ENCODE measurements around the gene IL1RL2. TPM values are rescaled to one million over a fixed set of nuclear protein-coding genes. Genes with fewer than 3 reads are reported as not detected.

The IL1RL2 gene
- total and polyA plus RNA-seq, 4 donors: 0.28 to 2.0 (median 1.2) TPM

- no peaks in the 10 kb centered on the region for H3K27me3 ChIP-seq (ENCODE audit: control insufficient read depth, insufficient read depth, low read length)
- no peaks in the 10 kb centered on the region for H3K9me3 ChIP-seq (ENCODE audit: control insufficient read depth, insufficient read depth, low read length)
- no peak overlapping the region for H3K27ac ChIP-seq (ENCODE audit: low read depth, low read length)
- WGBS (ENCODE audit: insufficient coverage): 60% methylated on average over 1 of the region's 6 CpGs
- DNase-seq (ENCODE audit: low read depth in 4 of 6, low spot score in 6 of 6): no peak
- no peak overlapping the region for H3K4me3 ChIP-seq (ENCODE audit: low read depth, low read length)
- H3K36me3 ChIP-seq (ENCODE audit: control insufficient read depth, insufficient read depth, low read length): no peaks in the 10 kb centered on the region
- no peaks in the 10 kb centered on the region for H3K4me1 ChIP-seq (ENCODE audit: control insufficient read depth, insufficient read depth, low read length)
Measured at GRCh38 chr2:102155703-102156515, 30.9 kb upstream of the IL1RL2 start.

- H3K4me1 ChIP-seq (ENCODE audit: control insufficient read depth, insufficient read depth, low read length): no peaks in the 10 kb centered on the region
- H3K27ac ChIP-seq (ENCODE audit: low read depth, low read length): no peak overlapping the region
- no peak overlapping the region for H3K4me3 ChIP-seq (ENCODE audit: low read depth, low read length)
- no peaks in the 10 kb centered on the region for H3K9me3 ChIP-seq (ENCODE audit: control insufficient read depth, insufficient read depth, low read length)
- no peak for DNase-seq (ENCODE audit: low read depth in 4 of 6, low spot score in 6 of 6)
- H3K27me3 ChIP-seq (ENCODE audit: control insufficient read depth, insufficient read depth, low read length): no peaks in the 10 kb centered on the region
- no peaks in the 10 kb centered on the region for H3K36me3 ChIP-seq (ENCODE audit: control insufficient read depth, insufficient read depth, low read length)
Measured at GRCh38 chr2:102158011-102158755, 28.6 kb upstream of the IL1RL2 start.

GRCh38 chr2:102159295-102159694 lies 27.5 kb upstream of the IL1RL2 start:
- Histone ChIP-seq H3K9me3 (ENCODE audit: control insufficient read depth, insufficient read depth, low read length) (no peaks in the 10 kb centered on the region), H3K4me3 (ENCODE audit: low read depth, low read length) (no peak overlapping the region), H3K27me3 (ENCODE audit: control insufficient read depth, insufficient read depth, low read length) (no peaks in the 10 kb centered on the region), H3K27ac (ENCODE audit: low read depth, low read length) (no peak overlapping the region), H3K4me1 (ENCODE audit: control insufficient read depth, insufficient read depth, low read length) (no peaks in the 10 kb centered on the region), H3K36me3 (ENCODE audit: control insufficient read depth, insufficient read depth, low read length) (no peaks in the 10 kb centered on the region)
- DNase-seq (ENCODE audit: low read depth in 4 of 6, low spot score in 6 of 6): no peak
- WGBS (ENCODE audit: insufficient coverage): no CpG with 5 or more reads among the region's 1 CpG

GRCh38 chr2:102166189-102166845 lies 20.5 kb upstream of the IL1RL2 start:
- Histone ChIP-seq H3K4me1 (ENCODE audit: control insufficient read depth, insufficient read depth, low read length) (no peaks in the 10 kb centered on the region), H3K9me3 (ENCODE audit: control insufficient read depth, insufficient read depth, low read length) (no peaks in the 10 kb centered on the region), H3K27me3 (ENCODE audit: control insufficient read depth, insufficient read depth, low read length) (no peaks in the 10 kb centered on the region), H3K36me3 (ENCODE audit: control insufficient read depth, insufficient read depth, low read length) (no peaks in the 10 kb centered on the region), H3K27ac (ENCODE audit: low read depth, low read length) (no peak overlapping the region), H3K4me3 (ENCODE audit: low read depth, low read length) (no peak overlapping the region)
- DNase-seq (ENCODE audit: low read depth in 4 of 6, low spot score in 6 of 6): peak in 1 of 6 donors; percentile 48
- no CpG with 5 or more reads among the region's 4 CpGs for WGBS (ENCODE audit: insufficient coverage)

- H3K36me3 ChIP-seq (ENCODE audit: control insufficient read depth, insufficient read depth, low read length): no peaks in the 10 kb centered on the region
- H3K27me3 ChIP-seq (ENCODE audit: control insufficient read depth, insufficient read depth, low read length): no peaks in the 10 kb centered on the region
- DNase-seq (ENCODE audit: low read depth in 4 of 6, low spot score in 6 of 6): peak in 1 of 6 donors; percentile 28
- WGBS (ENCODE audit: insufficient coverage): 93% methylated on average over 2 of the region's 5 CpGs
- H3K4me1 ChIP-seq (ENCODE audit: control insufficient read depth, insufficient read depth, low read length): no peaks in the 10 kb centered on the region
- H3K27ac ChIP-seq (ENCODE audit: low read depth, low read length): no peak overlapping the region
- H3K4me3 ChIP-seq (ENCODE audit: low read depth, low read length): no peak overlapping the region
- H3K9me3 ChIP-seq (ENCODE audit: control insufficient read depth, insufficient read depth, low read length): no peaks in the 10 kb centered on the region
Measured at GRCh38 chr2:102168026-102168771, 18.6 kb upstream of the IL1RL2 start.

GRCh38 chr2:102171946-102172345 lies 14.9 kb upstream of the IL1RL2 start:
- no peaks in the 10 kb centered on the region for H3K27me3 ChIP-seq (ENCODE audit: control insufficient read depth, insufficient read depth, low read length)
- no peak overlapping the region for H3K27ac ChIP-seq (ENCODE audit: low read depth, low read length)
- WGBS (ENCODE audit: insufficient coverage): 75% methylated on average over 1 of the region's 5 CpGs
- no peaks in the 10 kb centered on the region for H3K9me3 ChIP-seq (ENCODE audit: control insufficient read depth, insufficient read depth, low read length)
- no peaks in the 10 kb centered on the region for H3K36me3 ChIP-seq (ENCODE audit: control insufficient read depth, insufficient read depth, low read length)
- DNase-seq (ENCODE audit: low read depth in 4 of 6, low spot score in 6 of 6): no peak
- no peaks in the 10 kb centered on the region for H3K4me1 ChIP-seq (ENCODE audit: control insufficient read depth, insufficient read depth, low read length)
- H3K4me3 ChIP-seq (ENCODE audit: low read depth, low read length): no peak overlapping the region

GRCh38 chr2:102172745-102173144 lies 14.1 kb upstream of the IL1RL2 start:
- Histone ChIP-seq H3K9me3 (ENCODE audit: control insufficient read depth, insufficient read depth, low read length) (no peaks in the 10 kb centered on the region), H3K27ac (ENCODE audit: low read depth, low read length) (no peak overlapping the region), H3K36me3 (ENCODE audit: control insufficient read depth, insufficient read depth, low read length) (no peaks in the 10 kb centered on the region), H3K4me1 (ENCODE audit: control insufficient read depth, insufficient read depth, low read length) (no peaks in the 10 kb centered on the region), H3K4me3 (ENCODE audit: low read depth, low read length) (no peak overlapping the region), H3K27me3 (ENCODE audit: control insufficient read depth, insufficient read depth, low read length) (no peaks in the 10 kb centered on the region)
- no peak for DNase-seq (ENCODE audit: low read depth in 4 of 6, low spot score in 6 of 6)
- no CpG with 5 or more reads among the region's 3 CpGs for WGBS (ENCODE audit: insufficient coverage)

GRCh38 chr2:102176172-102176571 lies 10.7 kb upstream of the IL1RL2 start:
- no peaks in the 10 kb centered on the region for H3K9me3 ChIP-seq (ENCODE audit: control insufficient read depth, insufficient read depth, low read length)
- H3K27me3 ChIP-seq (ENCODE audit: control insufficient read depth, insufficient read depth, low read length): no peaks in the 10 kb centered on the region
- no peaks in the 10 kb centered on the region for H3K36me3 ChIP-seq (ENCODE audit: control insufficient read depth, insufficient read depth, low read length)
- H3K27ac ChIP-seq (ENCODE audit: low read depth, low read length): no peak overlapping the region
- 86% methylated on average over 3 of the region's 3 CpGs for WGBS (ENCODE audit: insufficient coverage)
- no peaks in the 10 kb centered on the region for H3K4me1 ChIP-seq (ENCODE audit: control insufficient read depth, insufficient read depth, low read length)
- H3K4me3 ChIP-seq (ENCODE audit: low read depth, low read length): no peak overlapping the region
- no peak for DNase-seq (ENCODE audit: low read depth in 4 of 6, low spot score in 6 of 6)

GRCh38 chr2:102177814-102178478 lies 8.9 kb upstream of the IL1RL2 start:
- 91% methylated on average over 6 of the region's 7 CpGs for WGBS (ENCODE audit: insufficient coverage)

More at GRCh38 chr2:102177814-102178478, 8.9 kb upstream of the IL1RL2 start:
- DNase-seq (ENCODE audit: low read depth in 4 of 6, low spot score in 6 of 6): no peak
- H3K4me1 ChIP-seq (ENCODE audit: control insufficient read depth, insufficient read depth, low read length): no peaks in the 10 kb centered on the region
- no peak overlapping the region for H3K4me3 ChIP-seq (ENCODE audit: low read depth, low read length)
- H3K27ac ChIP-seq (ENCODE audit: low read depth, low read length): no peak overlapping the region
- H3K9me3 ChIP-seq (ENCODE audit: control insufficient read depth, insufficient read depth, low read length): no peaks in the 10 kb centered on the region
- no peaks in the 10 kb centered on the region for H3K27me3 ChIP-seq (ENCODE audit: control insufficient read depth, insufficient read depth, low read length)
- H3K36me3 ChIP-seq (ENCODE audit: control insufficient read depth, insufficient read depth, low read length): no peaks in the 10 kb centered on the region
